Endothelial cell of hepatic sinusoid (primary cell): ENCODE measurements around the gene PROSER3.
"Not testable (repeated sequence)": the region's sequence is repeated elsewhere in the genome, so short reads cannot be mapped to it uniquely, and the experiment has no call there.

Experiments
- in situ Hi-C: cut with HindIII; loops from 2 replicates; pipeline ENCODE4 v1.10.0; 2017; ENCODE audit warnings: low sequenced_read_pairs

PROSER3 gene

GRCh38 chr19:35722461-35722860 is 35.5 kb upstream of the PROSER3 start:
- in situ Hi-C loops: no loop called here

DNA sequence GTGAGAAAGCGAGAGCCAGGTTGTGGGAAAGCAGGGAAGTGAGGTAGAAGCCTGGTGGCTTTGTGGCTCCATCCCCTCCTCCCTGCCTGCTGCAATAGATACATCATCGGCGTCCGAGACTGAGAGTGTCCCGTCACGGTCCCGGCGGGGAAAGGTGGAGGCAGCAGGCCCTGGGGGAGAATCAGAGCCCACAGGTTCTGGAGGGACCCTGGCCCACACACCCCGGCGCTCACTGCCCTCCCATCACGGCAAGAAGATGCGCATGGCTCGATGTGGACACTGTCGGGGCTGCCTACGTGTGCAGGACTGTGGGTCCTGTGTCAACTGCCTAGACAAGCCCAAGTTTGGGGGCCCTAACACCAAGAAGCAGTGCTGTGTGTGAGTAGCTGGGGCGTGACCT is 35.1 kb upstream of the PROSER3 start:
- in situ Hi-C loops: no loop called here

- in situ Hi-C loops: no loop called here
Measured at GRCh38 chr19:35723671-35724070, 34.3 kb upstream of the PROSER3 start.

DNA sequence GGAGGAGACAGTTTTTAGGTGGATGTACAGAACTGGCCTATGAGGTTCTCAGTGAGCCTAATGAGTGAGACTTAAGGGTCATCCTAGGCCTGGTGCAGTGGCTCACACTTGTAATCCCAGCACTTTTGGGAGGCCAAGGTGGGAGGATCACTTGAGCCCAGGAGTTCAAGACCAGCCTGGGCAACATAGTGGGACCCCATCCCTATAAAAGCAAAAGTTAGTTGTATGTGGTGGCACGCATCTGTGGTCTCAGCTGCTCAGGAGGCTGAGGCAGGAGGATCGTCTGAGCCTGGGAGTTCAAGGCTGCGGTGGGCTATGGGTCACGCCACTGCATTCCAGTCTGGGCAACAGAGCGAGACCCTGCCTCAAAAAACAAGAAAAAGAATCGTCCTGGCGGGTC is 33.8 kb upstream of the PROSER3 start:
- in situ Hi-C loops: not testable (repeated sequence)

GRCh38 chr19:35724560-35724959 is 33.4 kb upstream of the PROSER3 start:
- in situ Hi-C loops: no loop called here

DNA sequence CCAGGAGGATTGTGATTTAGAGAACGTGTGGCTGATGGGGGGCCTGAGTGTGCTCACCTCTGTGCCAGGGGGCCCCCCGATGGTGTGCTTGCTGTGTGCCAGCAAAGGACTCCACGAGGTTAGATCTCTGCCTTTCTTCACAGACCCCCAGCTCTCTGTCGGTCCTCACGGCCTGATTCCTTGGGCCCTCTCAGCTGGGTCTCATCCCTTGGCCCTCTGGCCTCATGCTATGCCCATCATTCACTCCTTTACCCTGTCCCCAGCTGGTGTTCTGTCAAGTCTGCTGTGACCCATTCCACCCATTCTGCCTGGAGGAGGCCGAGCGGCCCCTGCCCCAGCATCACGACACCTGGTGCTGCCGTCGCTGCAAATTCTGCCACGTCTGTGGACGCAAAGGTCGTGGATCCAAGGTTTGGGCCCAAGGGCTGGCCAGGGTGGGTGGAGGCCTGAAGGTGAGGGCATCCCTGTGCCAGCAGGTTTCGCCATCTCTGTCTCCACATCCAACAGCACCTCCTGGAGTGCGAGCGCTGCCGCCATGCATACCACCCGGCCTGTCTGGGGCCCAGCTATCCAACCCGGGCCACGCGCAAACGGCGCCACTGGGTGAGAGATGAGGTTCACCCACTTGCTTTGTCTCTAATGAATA is 32.6 kb upstream of the PROSER3 start:
- in situ Hi-C loops: no loop called here

GRCh38 chr19:35727053-35727955 is 30.7 kb upstream of the PROSER3 start:
- in situ Hi-C loops: no loop called here

DNA sequence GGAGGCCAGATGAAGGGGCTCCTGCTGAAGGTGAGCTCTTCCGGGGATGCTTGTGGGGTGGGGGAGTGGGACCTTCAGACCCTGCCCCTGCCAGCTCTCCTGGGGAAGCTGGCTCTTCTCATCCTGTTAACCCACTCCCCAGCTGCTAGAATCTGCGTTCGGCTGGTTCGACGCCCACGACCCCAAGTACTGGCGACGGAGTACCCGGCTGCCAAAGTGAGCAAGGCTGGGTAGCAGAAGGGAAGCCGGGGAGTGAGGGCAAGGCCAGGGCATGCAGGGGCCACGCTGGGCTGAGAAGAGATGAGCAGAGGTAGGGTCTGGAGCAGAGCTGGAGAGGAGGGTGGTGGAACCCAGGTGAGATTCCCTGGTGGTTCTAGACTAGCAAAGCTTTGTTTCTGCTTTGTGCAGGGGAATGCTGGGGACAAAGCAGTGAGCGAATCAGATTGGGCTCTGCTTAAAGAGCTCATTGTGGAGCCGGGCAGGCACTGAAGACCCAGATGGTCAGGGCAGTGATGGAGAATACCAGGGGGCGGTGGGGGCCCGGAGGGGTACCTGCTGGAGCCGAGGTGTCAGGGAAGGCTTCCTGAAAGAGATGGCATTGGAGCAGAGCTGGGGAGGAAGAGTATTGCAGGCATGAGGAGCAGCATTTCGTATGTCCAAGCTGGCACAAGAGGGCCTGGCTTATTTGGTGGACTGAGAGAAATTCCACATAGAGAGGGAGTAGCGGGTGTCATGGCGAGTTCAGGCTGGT is 29.8 kb upstream of the PROSER3 start:
- in situ Hi-C loops: no loop called here

DNA sequence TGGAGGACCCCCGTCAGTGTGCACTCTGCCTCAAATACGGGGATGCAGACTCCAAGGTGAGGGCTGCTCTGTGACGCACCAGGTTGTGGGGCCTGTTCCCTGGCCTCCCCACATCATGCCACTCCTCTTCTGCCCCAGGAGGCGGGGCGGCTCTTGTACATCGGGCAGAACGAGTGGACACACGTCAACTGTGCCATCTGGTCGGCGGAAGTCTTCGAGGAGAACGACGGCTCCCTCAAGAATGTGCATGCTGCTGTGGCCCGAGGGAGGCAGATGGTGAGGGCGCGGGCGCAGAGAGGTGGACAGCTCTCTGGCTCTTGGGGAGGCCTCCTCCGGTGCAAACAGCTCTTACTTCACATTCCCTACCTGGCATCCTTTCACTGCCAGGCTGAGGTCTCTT is 29.0 kb upstream of the PROSER3 start:
- in situ Hi-C loops: no loop called here

DNA sequence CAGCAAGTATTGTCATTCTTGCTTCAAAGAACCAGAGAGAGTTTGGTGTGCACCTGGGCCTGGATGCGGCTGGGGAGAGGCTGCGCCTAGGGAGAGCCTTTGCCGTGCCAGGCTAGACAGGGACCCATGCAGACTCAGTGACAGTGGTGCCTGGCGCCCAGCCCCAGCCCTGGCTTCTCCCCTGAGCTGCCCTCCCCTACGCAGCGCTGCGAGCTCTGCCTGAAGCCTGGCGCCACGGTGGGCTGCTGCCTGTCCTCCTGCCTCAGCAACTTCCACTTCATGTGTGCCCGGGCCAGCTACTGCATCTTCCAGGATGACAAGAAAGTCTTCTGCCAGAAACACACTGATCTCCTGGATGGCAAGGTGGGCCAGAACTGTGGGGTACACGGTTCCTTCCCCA is 28.2 kb upstream of the PROSER3 start:
- in situ Hi-C loops: loop anchor here (10.0 kb wide), 1 partner anchor 105 kb away; no protein-coding TSS in a partner anchor

GRCh38 chr19:35730326-35730725 is 27.6 kb upstream of the PROSER3 start:
- in situ Hi-C loops: loop anchor here (10.0 kb wide), 1 partner anchor 104 kb away; no protein-coding TSS in a partner anchor

- in situ Hi-C loops: loop anchor here (10.0 kb wide), 1 partner anchor 103 kb away; no protein-coding TSS in a partner anchor
Measured at GRCh38 chr19:35731353-35731752, 26.6 kb upstream of the PROSER3 start.

GRCh38 chr19:35731779-35732405 is 26.1 kb upstream of the PROSER3 start:
- in situ Hi-C loops: loop anchor here (10.0 kb wide), 1 partner anchor 103 kb away; no protein-coding TSS in a partner anchor

- in situ Hi-C loops: loop anchor here (10.0 kb wide), 1 partner anchor 102 kb away; no protein-coding TSS in a partner anchor
Measured at GRCh38 chr19:35732540-35733179, 25.3 kb upstream of the PROSER3 start.

GRCh38 chr19:35733180-35734125 is 24.5 kb upstream of the PROSER3 start:
- in situ Hi-C loops: loop anchor here (10.0 kb wide), 1 partner anchor 101 kb away; no protein-coding TSS in a partner anchor

GRCh38 chr19:35734273-35734672 is 23.7 kb upstream of the PROSER3 start:
- in situ Hi-C loops: loop anchor here (10.0 kb wide), 1 partner anchor 101 kb away; no protein-coding TSS in a partner anchor

DNA sequence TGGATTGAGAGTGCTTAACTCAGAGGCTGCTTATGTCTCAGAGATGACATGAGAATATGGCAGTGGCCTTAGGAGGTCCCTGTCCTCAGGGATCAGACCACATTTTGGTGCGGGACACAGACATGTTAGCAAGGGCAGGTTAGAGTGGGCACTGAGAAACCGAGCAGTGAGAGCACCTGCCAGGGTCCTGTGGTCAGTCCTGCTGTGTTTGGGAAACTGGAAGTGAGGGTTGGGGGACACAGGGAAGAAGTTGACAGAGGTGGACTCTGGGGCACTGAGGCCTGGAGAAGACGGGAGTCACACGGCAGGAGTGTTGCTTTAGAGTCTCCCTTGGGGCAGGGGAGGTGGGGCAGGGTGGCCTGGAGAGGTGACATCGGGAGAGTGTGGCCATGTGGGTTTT is 23.1 kb upstream of the PROSER3 start:
- in situ Hi-C loops: loop anchor here (10.0 kb wide), 1 partner anchor 100 kb away; no protein-coding TSS in a partner anchor

- in situ Hi-C loops: loop anchor here (10.0 kb wide), 1 partner anchor 98 kb away; no protein-coding TSS in a partner anchor
Measured at GRCh38 chr19:35736913-35737886, 20.8 kb upstream of the PROSER3 start.
